OCI-M2 (cell line): ENCODE results near the gene CCDC177.

ENCODE experiments used
- DNase-seq: peaks from one replicate; lab custom pipeline; 2025; ENCODE audit not compliant: unreplicated experiment; lab: John Stamatoyannopoulos, UW

Gene CCDC177

GRCh38 chr14:69531135-69531534 is 43.5 kb downstream of the CCDC177 start:
- DNase-seq = no peak

GRCh38 chr14:69530095-69530494 is 44.6 kb downstream of the CCDC177 start:
- DNase-seq = no peak

DNA sequence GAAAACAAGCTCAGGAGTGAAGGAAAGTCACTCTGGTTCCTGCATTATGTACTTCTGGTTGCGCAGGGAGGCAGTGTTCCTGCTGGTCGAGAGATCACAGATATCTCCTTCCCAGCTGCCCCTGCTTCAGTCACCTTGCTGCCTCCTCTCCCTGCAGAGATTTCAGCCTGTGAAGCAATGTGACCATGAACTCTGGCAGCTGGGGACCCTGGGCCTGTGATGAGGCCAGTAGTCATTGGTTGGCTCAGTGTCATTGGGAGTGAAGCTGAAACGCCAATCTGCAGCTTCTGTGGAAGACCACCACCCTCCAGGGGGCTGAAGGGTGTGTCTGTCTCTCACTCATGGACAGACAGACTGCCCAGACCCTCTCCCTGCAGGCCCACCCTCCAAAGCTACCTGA is 45.1 kb downstream of the CCDC177 start:
- DNase-seq = no peak

- DNase-seq = no peak
Measured at GRCh38 chr14:69528930-69529329, 45.7 kb downstream of the CCDC177 start.

DNA sequence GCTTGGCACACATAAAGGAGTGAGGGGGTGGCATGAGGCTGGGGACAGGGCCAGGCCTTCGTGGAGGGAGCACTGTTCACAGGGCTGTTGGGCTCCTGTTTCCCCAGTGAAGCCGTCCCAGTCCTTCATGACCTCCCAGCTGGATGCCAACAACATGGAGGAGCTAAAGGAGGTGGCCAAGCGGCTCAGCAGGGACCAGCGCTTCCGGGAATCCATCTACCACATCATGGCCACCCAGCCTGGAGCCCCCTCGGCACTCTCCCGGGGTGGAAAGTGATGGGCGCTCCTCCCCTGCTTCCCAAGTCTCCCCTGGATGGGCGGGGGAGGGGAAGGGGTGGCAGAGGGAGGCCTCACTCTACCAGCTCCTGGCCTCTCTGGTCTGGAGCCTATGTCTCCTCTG is 46.5 kb downstream of the CCDC177 start:
- DNase-seq = no peak

- DNase-seq = no peak
Measured at GRCh38 chr14:69527635-69528034, 47.0 kb downstream of the CCDC177 start.

GRCh38 chr14:69525896-69526295 is 48.8 kb downstream of the CCDC177 start:
- DNase-seq = no peak

DNA sequence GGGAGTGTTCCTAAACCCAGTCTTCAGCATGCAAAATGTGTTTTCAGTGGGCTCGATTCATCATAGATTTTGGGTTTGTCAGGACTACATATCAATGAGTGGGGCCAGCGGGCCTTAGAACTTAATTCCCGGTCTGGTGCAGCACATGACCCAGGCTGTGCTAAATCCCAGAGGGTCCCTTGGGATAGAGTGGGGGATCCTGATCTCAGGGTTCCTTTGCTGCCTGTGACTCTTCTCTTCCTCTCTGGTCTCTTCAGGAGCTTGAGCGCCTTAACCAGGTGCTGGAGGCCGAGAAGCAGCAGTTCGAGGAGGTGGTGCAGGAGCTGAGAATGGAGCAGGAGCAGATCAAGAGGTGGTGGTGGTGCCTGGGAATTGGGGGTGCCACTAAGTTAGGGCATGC is 52.6 kb downstream of the CCDC177 start:
- no peak for DNase-seq
